GM12878 (cell line): ENCODE data around the gene TESMIN. TPM values are rescaled to one million over a fixed set of nuclear protein-coding genes. Genes with fewer than 3 reads are reported as not detected.

Experiments used
- ATAC-seq: fragments of 200-7000 bp; cut with Tn5 transposase; 3 replicates; pipeline ENCODE4 v1.9.1; 2020; ENCODE audit warnings: mild to moderate bottlenecking, moderate library complexity
- BruUV-seq: library from RNA; stranded (reverse); fragments of 400-500 nt; replicated peaks from 2 replicates; lab custom pipeline; 2021; lab: Mats Ljungman, UMichigan
- CTCF ChIA-PET: fragments of 300-600 bp; sonication (Branson Sonifier 250); formaldehyde crosslinking; extraction: SDS; loops from one replicate; lab custom pipeline; 2021; ENCODE audit warnings: inconsistent platforms; lab: Yijun Ruan, JAX
- POLR2A ChIA-PET: fragments of 350-600 bp; formaldehyde crosslinking; extraction: SDS; loops from one replicate; lab custom pipeline; 2021; ENCODE audit warnings: inconsistent platforms; lab: Charles Lee
- RAD21 ChIA-PET: fragments of 300-600 bp; sonication (Branson Sonifier 250); formaldehyde crosslinking; loops from one replicate; lab custom pipeline; 2023; ENCODE audit warnings: antibody characterized with exemption; ENCODE audit not compliant: unreplicated experiment; lab: Charles Lee
- SMC1A ChIA-PET: fragments of 300-600 bp; sonication (Branson Sonifier 250); formaldehyde crosslinking; loops from one replicate; lab custom pipeline; 2023; ENCODE audit not compliant: unreplicated experiment, uncharacterized antibody; lab: Charles Lee
- DNase-seq: peaks from one replicate; pipeline ENCODE4 v3.0.0-alpha.2; 2011; ENCODE audit warnings: low read depth, low spot score
- FAIRE-seq: peaks from 3 replicates; lab custom pipeline; 2011; peaks lifted over from hg19 to GRCh38; lab: Jason Lieb, UNC
- H2AFZ ChIP-seq: 2 replicates; pipeline ENCODE4 v1.6.0; 2011; ENCODE audit warnings: low read depth, low read length, control low read depth; ENCODE audit not compliant: control insufficient read depth
- H3K27ac ChIP-seq: 2 replicates; pipeline ENCODE4 v1.5.1; 2011; ENCODE audit warnings: control low read depth; ENCODE audit not compliant: control insufficient read depth, insufficient read depth
- H3K27me3 ChIP-seq, 2 experiments: replicated peaks in 1 of 2; 2 replicates each; pipeline versions ENCODE4 v1.6.0 to v1.6.1; 2011; ENCODE audit warnings: low read length in 1 of 2; ENCODE audit not compliant: control insufficient read depth in 2 of 2, insufficient read depth in 2 of 2
- H3K36me3 ChIP-seq, 2 experiments: 2 replicates each; pipeline ENCODE4 v1.5.1; 2011; ENCODE audit warnings: low read length in 1 of 2; ENCODE audit not compliant: control insufficient read depth in 2 of 2, insufficient read depth in 2 of 2
- H3K4me1 ChIP-seq: 2 replicates; pipeline ENCODE4 v1.6.1; 2011; ENCODE audit warnings: mild to moderate bottlenecking, low read length, moderate library complexity, mixed read lengths; ENCODE audit not compliant: control insufficient read depth, insufficient read depth
- H3K4me2 ChIP-seq: 2 replicates; pipeline ENCODE4 v1.6.0; 2011; ENCODE audit warnings: control low read depth; ENCODE audit not compliant: control insufficient read depth, insufficient read depth
- H3K4me3 ChIP-seq: fragments of 200-600 bp; sonication (generic); 2 replicates; pipeline ENCODE4 v1.5.1; 2016
- H3K79me2 ChIP-seq: 2 replicates; pipeline ENCODE4 v1.6.0; 2011; ENCODE audit warnings: low read length; ENCODE audit not compliant: control insufficient read depth, insufficient read depth
- H3K9ac ChIP-seq: 2 replicates; pipeline ENCODE4 v1.8.0; 2011; ENCODE audit warnings: low read length, control low read depth, mixed read lengths; ENCODE audit not compliant: control insufficient read depth, insufficient read depth
- H3K9me3 ChIP-seq: replicated peaks from 3 replicates; pipeline ENCODE4 v1.5.1; 2011; ENCODE audit warnings: mild to moderate bottlenecking, low read length; ENCODE audit not compliant: control insufficient read depth, insufficient read depth
- H4K20me1 ChIP-seq: 2 replicates; pipeline ENCODE4 v1.6.0; 2011; ENCODE audit not compliant: control insufficient read depth, insufficient read depth
- EP300 ChIP-seq, 2 experiments: fragments of 150-350 bp in 1 of 2; IDR thresholded peaks; 2 replicates each; pipeline ENCODE4 v1.6.1; 2011 to 2012; ENCODE audit warnings: low read depth in 2 of 2, low read length in 2 of 2, borderline replicate concordance in 1 of 2, improper control_type of control experiment in 1 of 2, inconsistent platforms in 1 of 2; ENCODE audit not compliant: control insufficient read depth in 1 of 2
- PML ChIP-seq: IDR thresholded peaks from 2 replicates; pipeline ENCODE4 v1.6.1; 2012; ENCODE audit warnings: low read length, inconsistent platforms
- TBL1XR1 ChIP-seq: IDR thresholded peaks from 2 replicates; pipeline ENCODE4 v1.6.1; 2012; ENCODE audit warnings: low read depth, low read length, improper control_type of control experiment
- WGBS: methylation state at CpG from one replicate; pipeline ENCODE4 v1.1.6; 2016; ENCODE audit warnings: low lambda C conversion rate; ENCODE audit not compliant: insufficient replicate concordance, insufficient coverage; ENCODE audit errors: missing lambda C conversion rate; 5-methylcytosine and 5-hydroxymethylcytosine counted together
- in situ Hi-C: fragments of 300-500 bp; cut with MboI; formaldehyde crosslinking; loops from 9 replicates; pipeline ENCODE4 v1.14.3; 2018; ENCODE audit warnings: mixed read lengths
- intact Hi-C: fragments of 100-400 bp; cut with micrococcal nuclease; formaldehyde crosslinking; loops from one replicate; pipeline ENCODE4 v1.14.2; 2022; ENCODE audit not compliant: unreplicated experiment
- polyA plus RNA-seq, 11 experiments: library from polyadenylated mRNA; depleted of rRNA in 4 of 11; unstranded in 6 of 11; stranded (reverse) in 5 of 11; fragments of >200 nt; fragmentation: Nextera tagmentation in 4 of 11; fragmentation: Illumina TruSeq in 1 of 11; extraction: Ambion mirVana in 4 of 11; extraction: Trizol in 1 of 11; gene quantifications; 1 replicate in 1 of 11; 2 replicates in 10 of 11; pipeline versions ENCODE4 v1.2.1 to v1.2.3, GENCODE V29; 2011 to 2016; ENCODE audit warnings: inconsistent platforms in 2 of 11, missing spikeins in 2 of 11, low read depth in 1 of 11
- total RNA-seq, 4 experiments: library from RNA; depleted of rRNA in 3 of 4; stranded (reverse); fragments of >200 nt in 3 of 4; fragmentation: Illumina TruSeq in 1 of 4; extraction: Trizol in 1 of 4; gene quantifications; 2 replicates each; pipeline versions ENCODE4 v1.2.1 to v1.2.3, GENCODE V29; 2013 to 2021
- TF ChIP-seq, protein P1 (sequence below): fragments of 450-650 bp; conservative IDR thresholded peaks from 2 replicates; pipeline ENCODE4 v1.6.1; 2017; ENCODE audit warnings: mild to moderate bottlenecking, moderate library complexity
- TF ChIP-seq, protein P2 (sequence below): IDR thresholded peaks from 2 replicates; pipeline ENCODE4 v1.6.1; 2012; ENCODE audit warnings: low read depth, low read length, improper control_type of control experiment
- TF ChIP-seq, protein P3 (sequence below): IDR thresholded peaks from 2 replicates; pipeline ENCODE4 v1.6.1; 2011; ENCODE audit warnings: borderline replicate concordance, low read depth, mild to moderate bottlenecking, moderate library complexity, low read length; ENCODE audit not compliant: insufficient read depth, poor library complexity, severe bottlenecking
- TF ChIP-seq, protein P4 (sequence below): IDR thresholded peaks from 2 replicates; pipeline ENCODE4 v1.6.1; 2011; ENCODE audit warnings: borderline replicate concordance, low read depth, mild to moderate bottlenecking, moderate library complexity, mixed read lengths, low read length; ENCODE audit not compliant: insufficient read depth; ENCODE audit errors: extremely low read length

TESMIN gene
- total and polyA plus RNA-seq, 10 of the 15 experiments (the other 5 are each of a cell fraction or from before 2014, with no cell fraction given) = 0.31 to 3.4 (median 1.2) TPM; not detected in 1

DNA sequence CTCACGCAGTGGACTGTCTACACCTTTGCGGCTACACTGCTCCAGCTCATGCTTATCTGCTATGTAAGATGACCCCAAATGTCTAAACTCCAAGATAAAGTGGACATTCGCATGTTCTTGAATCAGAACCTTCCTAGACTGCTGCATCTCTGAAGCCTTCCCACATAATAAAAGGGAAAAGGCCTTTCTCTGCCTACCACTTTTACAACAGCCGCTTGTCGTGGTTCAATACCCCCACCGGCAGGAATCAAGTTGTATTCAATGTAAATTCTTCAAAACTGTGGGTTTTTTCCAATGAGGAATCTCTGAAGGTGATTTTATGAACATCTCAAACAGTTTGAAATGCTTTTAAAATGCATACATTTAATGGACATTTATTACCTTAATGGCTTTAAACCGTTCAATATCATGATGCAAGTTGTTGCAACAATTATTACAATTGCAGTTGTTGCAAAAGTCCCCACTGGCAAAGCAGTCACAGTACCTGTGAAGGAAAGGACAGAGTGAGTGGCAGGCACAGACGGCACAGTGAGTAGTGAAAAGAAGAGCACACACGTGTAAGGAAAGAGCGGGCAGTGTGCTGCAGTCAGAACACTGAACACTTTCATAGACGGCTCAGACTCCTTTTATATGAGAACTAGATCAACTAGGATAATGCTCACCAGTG, 35.7 kb downstream of the TESMIN start:
- TF ChIP-seq TBL1XR1 = no peak
- ATAC-seq (no peak), FAIRE-seq (no peak), DNase-seq (no peak)
- peaks cover 0 to 2% of the 10 kb centered on the region in 2 experiments for H3K27me3 ChIP-seq
- intact Hi-C loops (no loop called here), in situ Hi-C loops (no loop called here)
- no peaks in the 10 kb centered on the region for H3K36me3 ChIP-seq
- H3K4me3 ChIP-seq = no peak overlapping the region
- ChIA-PET POLR2A (no interaction called here), SMC1A (interaction anchor here (0.6 kb wide), 1 partner anchor 257 kb away, joined by 4 read pairs; no protein-coding TSS in a partner anchor), RAD21 (no interaction called here), CTCF (no interaction called here)
- H3K27ac ChIP-seq = no peak overlapping the region
- no peaks in the 10 kb centered on the region; the same call in 2 of the 3 replicates for H3K9me3 ChIP-seq
- BruUV-seq = no TSS peak
- H4K20me1 ChIP-seq = no peaks in the 10 kb centered on the region
- WGBS = 70% methylated on average over 11 of the region's 11 CpGs
- no peak overlapping the region for H3K4me2 ChIP-seq
- H3K9ac ChIP-seq = no peak overlapping the region
- no peak overlapping the region for H2AFZ ChIP-seq
- no peaks in the 10 kb centered on the region for H3K4me1 ChIP-seq
- no peaks in the 10 kb centered on the region for H3K79me2 ChIP-seq

DNA sequence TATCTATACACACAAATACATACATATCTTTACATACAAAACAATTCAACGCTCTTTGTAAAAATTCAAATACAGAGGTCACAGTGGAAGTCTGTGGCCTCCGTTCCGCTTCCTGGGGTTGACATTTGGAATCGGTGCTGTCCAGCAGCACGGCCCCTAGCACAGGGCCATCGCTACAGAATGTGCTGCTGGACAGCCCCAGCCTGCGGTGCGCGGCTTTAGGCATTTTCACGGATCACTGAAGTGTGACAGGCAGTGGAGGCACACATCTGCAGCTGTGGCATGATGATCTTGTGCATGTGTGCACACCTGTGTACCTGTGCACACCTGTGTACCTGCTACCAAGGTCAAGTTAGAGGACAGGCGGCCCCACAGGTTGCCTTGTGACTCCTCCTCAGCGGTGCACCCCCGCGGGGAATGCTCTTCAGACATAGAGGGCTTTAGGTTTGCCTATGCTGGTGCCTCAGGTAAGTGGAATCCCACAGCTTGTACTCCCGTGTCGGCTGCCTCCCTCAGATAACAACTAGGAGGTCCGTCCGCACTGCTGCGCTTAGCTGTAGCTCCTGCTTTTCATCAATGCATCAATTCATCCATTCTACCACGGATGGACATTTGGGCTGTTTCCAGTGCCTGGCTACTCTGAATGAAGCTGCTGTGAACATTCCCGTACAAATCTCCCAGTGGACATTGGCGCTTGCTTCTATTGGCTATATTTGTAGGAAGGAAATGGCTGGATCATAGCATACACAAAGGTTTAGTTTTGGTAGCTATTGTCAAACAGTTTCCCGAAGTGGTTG, 37.1 kb downstream of the TESMIN start:
- ChIA-PET CTCF (no interaction called here), RAD21 (no interaction called here), POLR2A (no interaction called here), SMC1A (no interaction called here)
- Histone ChIP-seq H4K20me1 (no peaks in the 10 kb centered on the region), H2AFZ (no peak overlapping the region), H3K27me3 (peaks cover 0 to 2% of the 10 kb centered on the region in 2 experiments; a peak in 2 of 4 replicates), H3K79me2 (no peaks in the 10 kb centered on the region), H3K36me3 (no peaks in the 10 kb centered on the region), H3K27ac (no peak overlapping the region), H3K4me1 (no peaks in the 10 kb centered on the region), H3K4me3 (no peak overlapping the region), H3K9ac (no peak overlapping the region), H3K4me2 (no peak overlapping the region), H3K9me3 (no peaks in the 10 kb centered on the region)
- intact Hi-C loops = no loop called here
- no peak for ATAC-seq
- 66% methylated on average over 23 of the region's 23 CpGs for WGBS
- in situ Hi-C loops = no loop called here
- no TSS peak for BruUV-seq
- DNase-seq = no peak
- FAIRE-seq = no peak
- TF ChIP-seq EP300 (IDR thresholded peaks at IDR 0.05; ENCODE audit: borderline replicate concordance in 1 of 2, control insufficient read depth in 1 of 2, low read depth in 2 of 2, low read length in 2 of 2) (no peak), PML (no peak)
- TF ChIP-seq, protein P1, sequence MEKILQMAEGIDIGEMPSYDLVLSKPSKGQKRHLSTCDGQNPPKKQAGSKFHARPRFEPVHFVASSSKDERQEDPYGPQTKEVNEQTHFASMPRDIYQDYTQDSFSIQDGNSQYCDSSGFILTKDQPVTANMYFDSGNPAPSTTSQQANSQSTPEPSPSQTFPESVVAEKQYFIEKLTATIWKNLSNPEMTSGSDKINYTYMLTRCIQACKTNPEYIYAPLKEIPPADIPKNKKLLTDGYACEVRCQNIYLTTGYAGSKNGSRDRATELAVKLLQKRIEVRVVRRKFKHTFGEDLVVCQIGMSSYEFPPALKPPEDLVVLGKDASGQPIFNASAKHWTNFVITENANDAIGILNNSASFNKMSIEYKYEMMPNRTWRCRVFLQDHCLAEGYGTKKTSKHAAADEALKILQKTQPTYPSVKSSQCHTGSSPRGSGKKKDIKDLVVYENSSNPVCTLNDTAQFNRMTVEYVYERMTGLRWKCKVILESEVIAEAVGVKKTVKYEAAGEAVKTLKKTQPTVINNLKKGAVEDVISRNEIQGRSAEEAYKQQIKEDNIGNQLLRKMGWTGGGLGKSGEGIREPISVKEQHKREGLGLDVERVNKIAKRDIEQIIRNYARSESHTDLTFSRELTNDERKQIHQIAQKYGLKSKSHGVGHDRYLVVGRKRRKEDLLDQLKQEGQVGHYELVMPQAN = no peak
- TF ChIP-seq, protein P2, sequence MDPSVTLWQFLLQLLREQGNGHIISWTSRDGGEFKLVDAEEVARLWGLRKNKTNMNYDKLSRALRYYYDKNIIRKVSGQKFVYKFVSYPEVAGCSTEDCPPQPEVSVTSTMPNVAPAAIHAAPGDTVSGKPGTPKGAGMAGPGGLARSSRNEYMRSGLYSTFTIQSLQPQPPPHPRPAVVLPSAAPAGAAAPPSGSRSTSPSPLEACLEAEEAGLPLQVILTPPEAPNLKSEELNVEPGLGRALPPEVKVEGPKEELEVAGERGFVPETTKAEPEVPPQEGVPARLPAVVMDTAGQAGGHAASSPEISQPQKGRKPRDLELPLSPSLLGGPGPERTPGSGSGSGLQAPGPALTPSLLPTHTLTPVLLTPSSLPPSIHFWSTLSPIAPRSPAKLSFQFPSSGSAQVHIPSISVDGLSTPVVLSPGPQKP = no peak
- TF ChIP-seq, protein P3, sequence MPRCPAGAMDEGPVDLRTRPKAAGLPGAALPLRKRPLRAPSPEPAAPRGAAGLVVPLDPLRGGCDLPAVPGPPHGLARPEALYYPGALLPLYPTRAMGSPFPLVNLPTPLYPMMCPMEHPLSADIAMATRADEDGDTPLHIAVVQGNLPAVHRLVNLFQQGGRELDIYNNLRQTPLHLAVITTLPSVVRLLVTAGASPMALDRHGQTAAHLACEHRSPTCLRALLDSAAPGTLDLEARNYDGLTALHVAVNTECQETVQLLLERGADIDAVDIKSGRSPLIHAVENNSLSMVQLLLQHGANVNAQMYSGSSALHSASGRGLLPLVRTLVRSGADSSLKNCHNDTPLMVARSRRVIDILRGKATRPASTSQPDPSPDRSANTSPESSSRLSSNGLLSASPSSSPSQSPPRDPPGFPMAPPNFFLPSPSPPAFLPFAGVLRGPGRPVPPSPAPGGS = no peak
- TF ChIP-seq, protein P4, sequence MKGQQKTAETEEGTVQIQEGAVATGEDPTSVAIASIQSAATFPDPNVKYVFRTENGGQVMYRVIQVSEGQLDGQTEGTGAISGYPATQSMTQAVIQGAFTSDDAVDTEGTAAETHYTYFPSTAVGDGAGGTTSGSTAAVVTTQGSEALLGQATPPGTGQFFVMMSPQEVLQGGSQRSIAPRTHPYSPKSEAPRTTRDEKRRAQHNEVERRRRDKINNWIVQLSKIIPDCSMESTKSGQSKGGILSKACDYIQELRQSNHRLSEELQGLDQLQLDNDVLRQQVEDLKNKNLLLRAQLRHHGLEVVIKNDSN = no peak
